Cerebellar nuclear complex (tissue), 1 donor: ENCODE data around the gene KIF26A.
"Not testable (repeated sequence)": the region's sequence is repeated elsewhere in the genome, so short reads cannot be mapped to it uniquely, and the experiment has no call there.

Experiments used
- DNase-seq, 2 experiments: peaks; one replicate each; lab custom pipeline; 2025; lab: John Stamatoyannopoulos, UW

The KIF26A gene

GRCh38 chr14:104222396-104223036, 84.1 kb downstream of the KIF26A start:
- DNase-seq: no peak

GRCh38 chr14:104223101-104224041, 85.0 kb downstream of the KIF26A start:
- no peak for DNase-seq

- DNase-seq: no peak
Measured at GRCh38 chr14:104224131-104224505, 85.7 kb downstream of the KIF26A start.

GRCh38 chr14:104224506-104225277, 86.3 kb downstream of the KIF26A start:
- no peak for DNase-seq

- DNase-seq: not testable (repeated sequence)
Measured at GRCh38 chr14:104225278-104226190, 87.1 kb downstream of the KIF26A start.

- DNase-seq: no peak
Measured at GRCh38 chr14:104226421-104227383, 88.3 kb downstream of the KIF26A start.

- DNase-seq: no peak
Measured at GRCh38 chr14:104227806-104228205, 89.4 kb downstream of the KIF26A start.

- no peak for DNase-seq
Measured at GRCh38 chr14:104228221-104228620, 89.8 kb downstream of the KIF26A start.

- no peak for DNase-seq
Measured at GRCh38 chr14:104228716-104229533, 90.5 kb downstream of the KIF26A start.

- DNase-seq: no peak
Measured at GRCh38 chr14:104229534-104230055, 91.2 kb downstream of the KIF26A start.

- no peak for DNase-seq
Measured at GRCh38 chr14:104230119-104230815, 91.9 kb downstream of the KIF26A start.
